ENCODE results near the gene CCT5. TPM values are rescaled to one million over a fixed set of nuclear protein-coding genes. Genes with fewer than 3 reads are reported as not detected.

Gene CCT5
- total RNA-seq, 6 experiments from 2014 or later, result 274 to 362 (median 330) TPM

DNA sequence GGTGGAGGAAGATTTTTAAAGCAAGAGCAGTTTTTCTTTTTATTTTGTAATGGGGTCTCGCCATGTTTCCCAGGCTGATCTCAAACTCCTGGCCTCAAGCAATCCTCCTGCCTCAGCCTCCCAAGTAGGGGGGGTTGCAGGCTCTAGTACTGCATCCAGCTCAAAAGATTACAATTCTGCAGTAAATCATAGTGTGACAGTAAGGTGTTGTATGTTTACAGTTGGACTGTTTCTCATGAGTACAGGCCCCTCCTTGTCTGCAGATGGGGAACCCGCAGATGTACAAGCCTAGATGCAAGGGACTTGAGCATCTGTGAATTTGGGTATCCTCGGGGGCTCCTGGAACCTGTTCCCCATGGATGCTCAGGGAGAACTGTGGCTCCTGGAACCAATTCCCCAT is 3.3 kb downstream of the CCT5 start:
- DNase-seq, result no peak
- Mint-ChIP-seq H3K36me3 (ENCODE audit: low read depth) (peaks cover 38% of the 10 kb centered on the region), H3K4me3 (no peak overlapping the region; the same call in 1 of the 2 replicates), H3K9me3 (no peaks in the 10 kb centered on the region), H3K27me3 (ENCODE audit: insufficient read depth) (no peaks in the 10 kb centered on the region; the same call in none of the 2 replicates), H3K27ac (no peak overlapping the region; the same call in 1 of the 2 replicates), H3K4me1 (ENCODE audit: low read depth) (peaks cover 44% of the 10 kb centered on the region)
- TF ChIP-seq, protein P1, sequence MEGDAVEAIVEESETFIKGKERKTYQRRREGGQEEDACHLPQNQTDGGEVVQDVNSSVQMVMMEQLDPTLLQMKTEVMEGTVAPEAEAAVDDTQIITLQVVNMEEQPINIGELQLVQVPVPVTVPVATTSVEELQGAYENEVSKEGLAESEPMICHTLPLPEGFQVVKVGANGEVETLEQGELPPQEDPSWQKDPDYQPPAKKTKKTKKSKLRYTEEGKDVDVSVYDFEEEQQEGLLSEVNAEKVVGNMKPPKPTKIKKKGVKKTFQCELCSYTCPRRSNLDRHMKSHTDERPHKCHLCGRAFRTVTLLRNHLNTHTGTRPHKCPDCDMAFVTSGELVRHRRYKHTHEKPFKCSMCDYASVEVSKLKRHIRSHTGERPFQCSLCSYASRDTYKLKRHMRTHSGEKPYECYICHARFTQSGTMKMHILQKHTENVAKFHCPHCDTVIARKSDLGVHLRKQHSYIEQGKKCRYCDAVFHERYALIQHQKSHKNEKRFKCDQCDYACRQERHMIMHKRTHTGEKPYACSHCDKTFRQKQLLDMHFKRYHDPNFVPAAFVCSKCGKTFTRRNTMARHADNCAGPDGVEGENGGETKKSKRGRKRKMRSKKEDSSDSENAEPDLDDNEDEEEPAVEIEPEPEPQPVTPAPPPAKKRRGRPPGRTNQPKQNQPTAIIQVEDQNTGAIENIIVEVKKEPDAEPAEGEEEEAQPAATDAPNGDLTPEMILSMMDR (IDR thresholded peaks at IDR 0.05), result no peak

DNA sequence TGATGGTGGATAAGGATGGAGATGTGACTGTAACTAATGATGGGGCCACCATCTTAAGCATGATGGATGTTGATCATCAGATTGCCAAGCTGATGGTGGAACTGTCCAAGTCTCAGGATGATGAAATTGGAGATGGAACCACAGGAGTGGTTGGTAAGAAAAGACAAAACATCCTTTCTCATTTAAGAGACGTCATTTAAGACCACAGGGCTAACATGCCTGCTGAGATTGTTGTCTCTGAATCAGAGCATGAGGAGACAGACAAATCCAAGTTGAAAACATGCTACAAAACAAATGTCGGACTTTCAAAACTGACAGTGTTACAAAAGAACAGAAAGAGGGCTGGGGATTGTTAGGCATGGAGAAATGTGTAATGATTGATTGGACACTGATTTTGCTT is 4.6 kb downstream of the CCT5 start:
- Mint-ChIP-seq H3K9me3 (no peaks in the 10 kb centered on the region), H3K36me3 (ENCODE audit: low read depth) (peaks cover 47% of the 10 kb centered on the region), H3K4me1 (ENCODE audit: low read depth) (peaks cover 40% of the 10 kb centered on the region), H3K27me3 (ENCODE audit: insufficient read depth) (peaks cover 3% of the 10 kb centered on the region), H3K4me3 (no peak overlapping the region), H3K27ac (peak overlapping the region; percentile 14)
- TF ChIP-seq, protein P1 (IDR thresholded peaks at IDR 0.05), result no peak
- no peak for DNase-seq

GRCh38 chr5:10257870-10258269 is 7.8 kb downstream of the CCT5 start:
- TF ChIP-seq, protein P1 (IDR thresholded peaks at IDR 0.05), result no peak
- Mint-ChIP-seq H3K4me1 (ENCODE audit: low read depth) (peaks cover 35% of the 10 kb centered on the region), H3K27ac (no peak overlapping the region; the same call in 1 of the 2 replicates), H3K36me3 (ENCODE audit: low read depth) (peaks cover 44% of the 10 kb centered on the region), H3K27me3 (ENCODE audit: insufficient read depth) (peaks cover 7% of the 10 kb centered on the region), H3K9me3 (no peaks in the 10 kb centered on the region), H3K4me3 (no peak overlapping the region)
- no peak for DNase-seq

DNA sequence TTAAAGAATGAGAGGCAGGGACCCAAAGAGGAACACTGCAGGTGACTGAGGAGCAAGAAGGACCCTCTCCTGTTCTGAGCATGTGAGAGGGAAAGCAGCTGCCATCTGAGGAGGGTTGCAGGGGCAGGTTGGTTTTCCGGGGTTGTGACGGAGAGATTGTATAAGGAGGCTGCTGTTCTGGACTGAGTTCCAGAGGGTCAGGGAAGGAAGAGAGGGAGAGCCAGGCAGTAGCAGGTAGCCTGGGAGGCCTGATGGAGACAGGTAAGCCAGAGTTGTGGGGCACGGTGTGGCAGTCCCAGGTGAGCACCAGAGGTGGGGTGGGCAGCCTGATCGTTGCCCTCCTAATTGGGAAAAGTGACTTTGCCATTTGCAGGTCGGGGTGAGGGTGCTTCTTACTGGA is 9.8 kb downstream of the CCT5 start:
- TF ChIP-seq, protein P1 (IDR thresholded peaks at IDR 0.05), result no peak
- H3K27me3 Mint-ChIP-seq (ENCODE audit: insufficient read depth), result peaks cover 7% of the 10 kb centered on the region
- DNase-seq, result no peak
- peak overlapping the region; percentile 45 for H3K27ac Mint-ChIP-seq
- no peak overlapping the region for H3K4me3 Mint-ChIP-seq
- H3K9me3 Mint-ChIP-seq, result no peaks in the 10 kb centered on the region
- H3K4me1 Mint-ChIP-seq (ENCODE audit: low read depth), result peaks cover 32% of the 10 kb centered on the region
- peaks cover 44% of the 10 kb centered on the region for H3K36me3 Mint-ChIP-seq (ENCODE audit: low read depth)

GRCh38 chr5:10261065-10261464 is 11.0 kb downstream of the CCT5 start:
- no peak for DNase-seq
- peak overlapping the region; percentile 1; the same call in 1 of the 2 replicates for H3K27ac Mint-ChIP-seq
- peaks cover 27% of the 10 kb centered on the region for H3K4me1 Mint-ChIP-seq (ENCODE audit: low read depth)
- TF ChIP-seq, protein P1 (IDR thresholded peaks at IDR 0.05), result no peak
- H3K27me3 Mint-ChIP-seq (ENCODE audit: insufficient read depth), result peaks cover 7% of the 10 kb centered on the region
- no peaks in the 10 kb centered on the region for H3K9me3 Mint-ChIP-seq
- H3K4me3 Mint-ChIP-seq, result no peak overlapping the region
- H3K36me3 Mint-ChIP-seq (ENCODE audit: low read depth), result peaks cover 52% of the 10 kb centered on the region

All from HFFc6 (cell line).